A549 (cell line): Measurements from ENCODE around the gene SIRPA. TPM values are rescaled to one million over a fixed set of nuclear protein-coding genes. Genes with fewer than 3 reads are reported as not detected.

Source experiments
- ATAC-seq, 2 experiments: fragments of 200-7000 bp in 1 of 2; fragments of >200 bp in 1 of 2; cut with Nextera tagmentation in 1 of 2; cut with Tn5 transposase in 1 of 2; 3 replicates each; pipeline versions ENCODE4 v1.8.0 to v1.9.1; 2018 to 2020; ENCODE audit warnings: mild to moderate bottlenecking in 1 of 2, moderate library complexity in 1 of 2
- CTCF ChIA-PET: fragments of 300-600 bp; sonication (Branson Sonifier 250); formaldehyde crosslinking; extraction: SDS; loops from one replicate; lab custom pipeline; 2021; ENCODE audit warnings: antibody characterized with exemption, inconsistent platforms; lab: Yijun Ruan, JAX
- POLR2A ChIA-PET: fragments of 350-600 bp; formaldehyde crosslinking; extraction: SDS; loops from one replicate; lab custom pipeline; 2021; ENCODE audit warnings: antibody characterized with exemption, inconsistent platforms; lab: Yijun Ruan, JAX
- DNase-seq, 2 experiments: peaks; one replicate each; pipeline versions ENCODE4 v3.0.0 to v3.0.0-alpha.2; 2011 to 2016; ENCODE audit warnings: low read depth in 1 of 2, low spot score in 1 of 2
- FAIRE-seq: peaks from 2 replicates; lab custom pipeline; 2011; peaks lifted over from hg19 to GRCh38; lab: Jason Lieb, UNC
- H3K27ac ChIP-seq, 2 experiments: fragments of >200 bp; sonication (Bioruptor Twin); formaldehyde crosslinking; 3 replicates each; pipeline ENCODE4 v1.5.1; 2016 to 2017
- H3K4me1 ChIP-seq: fragments of >200 bp; sonication (Bioruptor Twin); formaldehyde crosslinking; 3 replicates; pipeline ENCODE4 v1.6.1; 2016
- H3K4me2 ChIP-seq: fragments of >200 bp; sonication (Bioruptor Twin); formaldehyde crosslinking; 3 replicates; pipeline ENCODE4 v1.6.1; 2016
- H3K4me3 ChIP-seq: fragments of >200 bp; sonication (Bioruptor Twin); formaldehyde crosslinking; 3 replicates; pipeline ENCODE4 v1.5.1; 2016
- H3K9me3 ChIP-seq: fragments of >200 bp; sonication (Bioruptor Twin); formaldehyde crosslinking; 3 replicates; pipeline ENCODE4 v1.6.1; 2016
- CHD4 ChIP-seq: fragments of 200-600 bp; sonication (generic); IDR thresholded peaks from 2 replicates; pipeline ENCODE4 v1.6.1; 2016; ENCODE audit warnings: antibody characterized with exemption, mild to moderate bottlenecking, borderline replicate concordance
- EHMT2 ChIP-seq: fragments of 200-600 bp; sonication (generic); IDR thresholded peaks from 2 replicates; pipeline ENCODE4 v1.6.1; 2016; ENCODE audit warnings: antibody characterized with exemption, low read depth, mild to moderate bottlenecking, moderate library complexity
- EP300 ChIP-seq, 2 experiments: fragments of >200 bp; sonication (Bioruptor Twin); formaldehyde crosslinking; IDR thresholded peaks; 2 replicates in 1 of 2; 3 replicates in 1 of 2; pipeline ENCODE4 v1.6.1; 2016 to 2017
- FOSB ChIP-seq: fragments of 250-450 bp; sonication (Bioruptor Pico); IDR thresholded peaks from 2 replicates; pipeline ENCODE4 v1.5.0; 2020; ENCODE audit warnings: mild to moderate bottlenecking, moderate library complexity
- FOXS1 ChIP-seq: fragments of 250-450 bp; sonication (Bioruptor Pico); IDR thresholded peaks from 2 replicates; pipeline ENCODE4 v1.5.0; 2020; ENCODE audit warnings: mild to moderate bottlenecking, moderate library complexity
- HDAC2 ChIP-seq: fragments of 200-600 bp; sonication (generic); IDR thresholded peaks from 2 replicates; pipeline ENCODE4 v1.6.1; 2016
- HMGXB4 ChIP-seq: fragments of 250-450 bp; sonication (Bioruptor Pico); IDR thresholded peaks from 2 replicates; pipeline ENCODE4 v1.5.0; 2021; ENCODE audit warnings: mild to moderate bottlenecking, moderate library complexity, borderline replicate concordance
- JUNB ChIP-seq: fragments of >200 bp; sonication (Bioruptor Twin); formaldehyde crosslinking; IDR thresholded peaks from 2 replicates; pipeline ENCODE4 v1.6.1; 2016
- KDM5A ChIP-seq: fragments of 200-600 bp; sonication (generic); IDR thresholded peaks from 2 replicates; pipeline ENCODE4 v1.6.1; 2016; ENCODE audit warnings: antibody characterized with exemption, mild to moderate bottlenecking
- MAFK ChIP-seq: fragments of 450-650 bp; IDR thresholded peaks from 2 replicates; pipeline ENCODE4 v1.6.1; 2014; ENCODE audit not compliant: partially characterized antibody
- NFE2L2 ChIP-seq: fragments of 150-350 bp; conservative IDR thresholded peaks from 2 replicates; pipeline ENCODE4 v1.6.1; 2014; ENCODE audit warnings: low read length
- POLR2AphosphoS2 ChIP-seq: conservative IDR thresholded peaks from 2 replicates; pipeline ENCODE4 v1.6.1; 2012; ENCODE audit warnings: low read length, improper control_type of control experiment, inconsistent platforms
- RARB ChIP-seq: fragments of 250-450 bp; sonication (Bioruptor Pico); IDR thresholded peaks from 2 replicates; pipeline ENCODE4 v1.8.0; 2021; ENCODE audit warnings: mild to moderate bottlenecking, moderate library complexity
- RCOR1 ChIP-seq: fragments of 150-350 bp; IDR thresholded peaks from 2 replicates; pipeline ENCODE4 v1.6.1; 2014; ENCODE audit warnings: antibody characterized with exemption, low read length, low read depth
- SMC3 ChIP-seq: fragments of >200 bp; sonication (Bioruptor Twin); formaldehyde crosslinking; IDR thresholded peaks from 3 replicates; pipeline ENCODE4 v1.6.1; 2018; ENCODE audit warnings: inconsistent platforms
- TP53 ChIP-seq: fragments of 250-450 bp; sonication (Bioruptor Pico); IDR thresholded peaks from 2 replicates; pipeline ENCODE4 v1.5.0; 2021; ENCODE audit warnings: mild to moderate bottlenecking, moderate library complexity
- ZFP36 ChIP-seq: fragments of 450-650 bp; IDR thresholded peaks from 2 replicates; pipeline ENCODE4 v1.6.1; 2014; ENCODE audit warnings: borderline replicate concordance; ENCODE audit not compliant: partially characterized antibody
- WGBS: methylation state at CpG from one replicate; pipeline ENCODE4 v1.1.6; 2017; ENCODE audit errors: missing lambda C conversion rate; 5-methylcytosine and 5-hydroxymethylcytosine counted together
- polyA plus RNA-seq, 4 experiments: library from polyadenylated mRNA; depleted of rRNA in 3 of 4; stranded (reverse); fragments of >200 nt; fragmentation: RNase III in 1 of 4; extraction: RNeasy Plus Mini Kit Qiagen cat#74134 plus additional on column Dnase treatment in 1 of 4; gene quantifications; 2 replicates in 3 of 4; 3 replicates in 1 of 4; pipeline ENCODE4 v1.2.3, GENCODE V29; 2011 to 2017
- TF ChIP-seq, protein P1 (sequence below): fragments of >200 bp; sonication (Bioruptor Twin); formaldehyde crosslinking; IDR thresholded peaks from 3 replicates; pipeline ENCODE4 v1.5.1; 2016
- TF ChIP-seq, protein P2 (sequence below): fragments of >200 bp; sonication (Bioruptor Twin); formaldehyde crosslinking; IDR thresholded peaks from 2 replicates; pipeline ENCODE4 v1.6.1; 2016
- TF ChIP-seq, protein P3 (sequence below): IDR thresholded peaks from 2 replicates; pipeline ENCODE4 v1.6.1; 2012

Gene SIRPA
- polyA plus RNA-seq, 2 of the 4 experiments (the other 2 are of a cell fraction) = 12.8 to 21.6 TPM

DNA sequence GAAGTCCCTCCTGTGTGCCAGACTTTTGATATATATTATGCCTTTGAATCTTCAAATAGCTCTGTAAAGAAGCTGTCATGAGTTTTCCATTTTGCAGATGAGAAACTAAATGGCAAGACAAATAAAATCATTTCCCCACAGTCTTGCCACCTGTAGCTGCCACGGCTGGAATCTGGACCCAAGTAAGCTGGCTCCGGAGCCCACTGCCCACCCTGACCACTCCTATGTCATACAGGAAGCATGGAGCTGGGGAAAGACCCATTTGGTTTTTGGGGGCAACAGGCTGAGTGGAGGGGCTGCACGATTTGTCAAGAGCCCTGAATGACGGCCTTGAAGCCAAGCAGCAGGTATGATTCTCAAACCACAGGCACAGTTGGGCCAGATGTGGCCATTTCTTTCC lies 10.0 kb upstream of the SIRPA start:
- DNase-seq = no peak
- H3K4me1 ChIP-seq = no peaks in the 10 kb centered on the region
- ChIA-PET CTCF (interaction anchor here (0.7 to 1.4 kb wide), 6 partner anchors 24 to 108 kb away, joined by 3 to 4 read pairs (median 3); no protein-coding TSS in a partner anchor), POLR2A (no interaction called here)
- no peak for ATAC-seq
- H3K4me3 ChIP-seq = no peak overlapping the region
- no peak overlapping the region for H3K4me2 ChIP-seq
- H3K27ac ChIP-seq = no peak overlapping the region
- no peaks in the 10 kb centered on the region for H3K9me3 ChIP-seq
- no peak for FAIRE-seq
- 84% methylated on average over 4 of the region's 4 CpGs for WGBS
- TF ChIP-seq NFE2L2 (no peak), MAFK (no peak), HMGXB4 (CRISPR knock-in tag) (no peak), FOXS1 (CRISPR knock-in tag) (no peak), POLR2AphosphoS2 (no peak), HDAC2 (no peak), TP53 (CRISPR knock-in tag) (no peak), KDM5A (no peak), EP300 (IDR thresholded peaks at IDR 0.05) (no peak), EHMT2 (no peak), ZFP36 (no peak), RARB (no peak), CHD4 (no peak), JUNB (no peak), FOSB (CRISPR knock-in tag) (no peak), SMC3 (no peak), RCOR1 (no peak)
- TF ChIP-seq, protein P1, sequence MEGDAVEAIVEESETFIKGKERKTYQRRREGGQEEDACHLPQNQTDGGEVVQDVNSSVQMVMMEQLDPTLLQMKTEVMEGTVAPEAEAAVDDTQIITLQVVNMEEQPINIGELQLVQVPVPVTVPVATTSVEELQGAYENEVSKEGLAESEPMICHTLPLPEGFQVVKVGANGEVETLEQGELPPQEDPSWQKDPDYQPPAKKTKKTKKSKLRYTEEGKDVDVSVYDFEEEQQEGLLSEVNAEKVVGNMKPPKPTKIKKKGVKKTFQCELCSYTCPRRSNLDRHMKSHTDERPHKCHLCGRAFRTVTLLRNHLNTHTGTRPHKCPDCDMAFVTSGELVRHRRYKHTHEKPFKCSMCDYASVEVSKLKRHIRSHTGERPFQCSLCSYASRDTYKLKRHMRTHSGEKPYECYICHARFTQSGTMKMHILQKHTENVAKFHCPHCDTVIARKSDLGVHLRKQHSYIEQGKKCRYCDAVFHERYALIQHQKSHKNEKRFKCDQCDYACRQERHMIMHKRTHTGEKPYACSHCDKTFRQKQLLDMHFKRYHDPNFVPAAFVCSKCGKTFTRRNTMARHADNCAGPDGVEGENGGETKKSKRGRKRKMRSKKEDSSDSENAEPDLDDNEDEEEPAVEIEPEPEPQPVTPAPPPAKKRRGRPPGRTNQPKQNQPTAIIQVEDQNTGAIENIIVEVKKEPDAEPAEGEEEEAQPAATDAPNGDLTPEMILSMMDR = no peak
- TF ChIP-seq, protein P2, sequence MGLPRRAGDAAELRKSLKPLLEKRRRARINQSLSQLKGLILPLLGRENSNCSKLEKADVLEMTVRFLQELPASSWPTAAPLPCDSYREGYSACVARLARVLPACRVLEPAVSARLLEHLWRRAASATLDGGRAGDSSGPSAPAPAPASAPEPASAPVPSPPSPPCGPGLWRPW = no peak

GRCh38 chr20:1885940-1886693 lies 9.1 kb upstream of the SIRPA start:
- Histone ChIP-seq H3K4me1 (no peaks in the 10 kb centered on the region), H3K4me3 (no peak overlapping the region), H3K4me2 (no peak overlapping the region), H3K9me3 (no peaks in the 10 kb centered on the region), H3K27ac (no peak overlapping the region)
- no peak for DNase-seq
- FAIRE-seq = no peak
- POLR2A ChIA-PET = no interaction called here
- CTCF ChIA-PET = interaction anchor here (0.7 to 2.3 kb wide), 5 partner anchors 18 to 286 kb away, joined by 3 to 8 read pairs (median 3); no protein-coding TSS in a partner anchor
- no peak for ATAC-seq
- WGBS = 83% methylated on average over 9 of the region's 9 CpGs
- TF ChIP-seq, protein P3, sequence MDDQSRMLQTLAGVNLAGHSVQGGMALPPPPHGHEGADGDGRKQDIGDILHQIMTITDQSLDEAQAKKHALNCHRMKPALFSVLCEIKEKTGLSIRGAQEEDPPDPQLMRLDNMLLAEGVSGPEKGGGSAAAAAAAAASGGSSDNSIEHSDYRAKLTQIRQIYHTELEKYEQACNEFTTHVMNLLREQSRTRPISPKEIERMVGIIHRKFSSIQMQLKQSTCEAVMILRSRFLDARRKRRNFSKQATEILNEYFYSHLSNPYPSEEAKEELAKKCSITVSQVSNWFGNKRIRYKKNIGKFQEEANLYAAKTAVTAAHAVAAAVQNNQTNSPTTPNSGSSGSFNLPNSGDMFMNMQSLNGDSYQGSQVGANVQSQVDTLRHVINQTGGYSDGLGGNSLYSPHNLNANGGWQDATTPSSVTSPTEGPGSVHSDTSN = peak; percentile 4; the same call in 1 of the 2 replicates
- TF ChIP-seq, protein P2 = no peak
